HG02642 (cell line): ENCODE measurements around the gene EHMT2.
"Not testable (repeated sequence)": the region's sequence is repeated elsewhere in the genome, so short reads cannot be mapped to it uniquely, and the experiment has no call there.

ENCODE experiments used
- ATAC-seq: cut with Tn5 transposase; IDR thresholded peaks from one replicate; pipeline ENCODE4 v1.9.1; 2021; ENCODE audit warnings: mild to moderate bottlenecking; ENCODE audit not compliant: unreplicated experiment, poor library complexity

The EHMT2 gene

GRCh38 chr6:31850765-31851484 lies 46.6 kb downstream of the EHMT2 start:
- ATAC-seq, result no peak

- no peak for ATAC-seq
Measured at GRCh38 chr6:31847276-31847978, 50.1 kb downstream of the EHMT2 start.

DNA sequence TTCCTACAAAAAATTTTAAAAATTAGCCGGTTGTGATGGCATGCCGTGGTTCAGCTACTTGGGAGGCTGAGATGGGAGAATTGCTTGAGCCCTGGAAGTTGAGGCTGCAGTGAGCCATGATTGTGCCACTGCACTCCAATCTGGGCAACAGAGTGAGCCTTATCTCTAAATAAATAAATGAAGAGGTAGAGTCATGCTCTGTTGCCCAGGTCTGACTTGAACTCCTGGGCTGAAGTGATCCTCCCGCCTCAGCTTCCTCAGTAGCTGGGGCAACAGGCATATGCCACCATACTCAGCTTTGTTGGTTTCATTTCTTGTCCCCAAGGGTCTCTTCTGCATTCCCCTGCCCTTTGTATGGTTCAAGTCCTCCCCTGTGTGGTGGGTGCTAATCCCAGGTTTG lies 53.0 kb downstream of the EHMT2 start:
- ATAC-seq, result no peak

GRCh38 chr6:31842053-31842452 lies 55.4 kb downstream of the EHMT2 start:
- no peak for ATAC-seq

- not testable (repeated sequence) for ATAC-seq
Measured at GRCh38 chr6:31839779-31840126, 57.7 kb downstream of the EHMT2 start.

DNA sequence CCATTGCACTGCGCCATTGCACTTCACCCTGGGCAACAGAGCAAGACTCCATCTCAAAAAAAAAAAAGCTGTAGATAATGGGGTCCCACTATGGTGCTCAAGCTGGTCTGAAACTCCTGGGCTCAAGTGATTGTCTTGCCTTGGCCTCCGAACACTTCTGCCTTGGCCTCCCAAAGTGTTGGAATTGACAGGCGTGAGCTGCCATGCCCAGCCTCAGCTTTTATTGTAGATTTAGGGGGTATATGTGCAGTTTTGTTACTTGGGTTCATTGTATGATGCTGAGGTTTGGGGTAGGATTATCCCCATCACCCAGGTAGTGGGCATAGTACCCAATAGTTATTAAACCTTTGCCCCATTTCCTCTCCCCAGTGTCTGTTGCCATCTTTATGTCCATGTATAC lies 58.5 kb downstream of the EHMT2 start:
- ATAC-seq, result no peak

GRCh38 chr6:31838114-31838553 lies 59.4 kb downstream of the EHMT2 start:
- ATAC-seq, result not testable (repeated sequence)

GRCh38 chr6:31837369-31838113 lies 60.0 kb downstream of the EHMT2 start:
- ATAC-seq, result no peak

DNA sequence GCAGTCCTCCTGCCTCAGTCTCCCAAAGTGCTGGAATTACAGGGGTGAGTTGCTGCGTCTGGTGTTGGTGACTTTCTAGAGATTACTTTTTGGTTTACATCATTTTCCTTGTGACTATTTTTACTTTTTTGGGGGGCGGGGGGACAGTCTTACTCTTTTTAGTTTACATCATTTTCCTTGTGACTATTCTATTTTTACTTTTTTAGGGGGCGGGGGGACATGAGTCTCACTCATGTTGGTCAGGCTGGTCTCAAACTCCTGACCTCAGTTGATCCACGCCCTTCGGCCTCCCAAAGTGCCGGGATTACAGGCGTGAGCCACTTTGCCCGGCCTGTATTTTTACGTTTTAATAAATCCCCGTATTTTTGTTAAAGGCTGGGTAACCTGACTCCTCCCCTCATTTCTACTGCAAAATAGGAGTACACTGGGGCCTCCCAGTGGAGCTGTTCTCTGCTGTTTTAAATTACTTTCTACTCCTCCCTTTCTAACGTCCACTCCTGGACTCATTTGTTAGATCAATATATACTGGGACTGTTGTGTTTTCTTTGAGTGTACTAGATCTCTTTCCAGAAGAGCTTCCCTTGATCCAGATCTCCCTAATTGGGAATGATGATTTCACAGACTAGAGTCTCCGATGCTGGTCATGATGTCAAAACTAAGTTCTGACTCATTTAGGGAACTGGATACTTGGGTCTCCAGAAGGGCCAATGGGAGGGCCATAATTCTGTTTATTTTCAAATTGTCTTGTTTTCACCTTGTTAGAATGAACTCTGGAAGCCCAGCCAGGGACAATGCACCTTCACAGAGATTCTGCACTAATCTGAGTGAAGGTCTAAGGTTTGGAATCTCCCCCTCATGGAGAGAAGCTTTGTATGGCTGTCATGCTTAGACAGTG lies 60.8 kb downstream of the EHMT2 start:
- ATAC-seq, result no peak

DNA sequence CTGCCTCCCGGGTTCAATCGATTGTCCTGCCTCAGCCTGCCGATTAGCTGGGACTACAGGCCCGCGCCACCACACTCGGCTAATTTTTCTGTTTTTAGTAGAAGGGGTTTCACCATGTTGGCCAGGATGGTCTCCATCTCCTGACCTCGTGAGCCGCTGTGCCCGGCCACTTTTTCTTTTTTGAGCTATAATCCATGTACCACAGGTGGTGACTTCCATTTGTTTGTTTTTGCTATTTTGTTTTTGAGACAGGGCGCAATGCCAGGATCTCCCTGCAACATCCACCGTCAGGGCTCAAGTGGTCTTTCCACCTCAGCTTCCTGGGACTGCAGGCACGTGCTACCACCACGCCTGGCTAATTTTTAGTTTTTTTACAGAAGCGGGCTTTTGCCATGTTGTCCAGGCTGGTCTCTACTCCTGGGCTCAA lies 61.4 kb downstream of the EHMT2 start:
- ATAC-seq, result no peak

DNA sequence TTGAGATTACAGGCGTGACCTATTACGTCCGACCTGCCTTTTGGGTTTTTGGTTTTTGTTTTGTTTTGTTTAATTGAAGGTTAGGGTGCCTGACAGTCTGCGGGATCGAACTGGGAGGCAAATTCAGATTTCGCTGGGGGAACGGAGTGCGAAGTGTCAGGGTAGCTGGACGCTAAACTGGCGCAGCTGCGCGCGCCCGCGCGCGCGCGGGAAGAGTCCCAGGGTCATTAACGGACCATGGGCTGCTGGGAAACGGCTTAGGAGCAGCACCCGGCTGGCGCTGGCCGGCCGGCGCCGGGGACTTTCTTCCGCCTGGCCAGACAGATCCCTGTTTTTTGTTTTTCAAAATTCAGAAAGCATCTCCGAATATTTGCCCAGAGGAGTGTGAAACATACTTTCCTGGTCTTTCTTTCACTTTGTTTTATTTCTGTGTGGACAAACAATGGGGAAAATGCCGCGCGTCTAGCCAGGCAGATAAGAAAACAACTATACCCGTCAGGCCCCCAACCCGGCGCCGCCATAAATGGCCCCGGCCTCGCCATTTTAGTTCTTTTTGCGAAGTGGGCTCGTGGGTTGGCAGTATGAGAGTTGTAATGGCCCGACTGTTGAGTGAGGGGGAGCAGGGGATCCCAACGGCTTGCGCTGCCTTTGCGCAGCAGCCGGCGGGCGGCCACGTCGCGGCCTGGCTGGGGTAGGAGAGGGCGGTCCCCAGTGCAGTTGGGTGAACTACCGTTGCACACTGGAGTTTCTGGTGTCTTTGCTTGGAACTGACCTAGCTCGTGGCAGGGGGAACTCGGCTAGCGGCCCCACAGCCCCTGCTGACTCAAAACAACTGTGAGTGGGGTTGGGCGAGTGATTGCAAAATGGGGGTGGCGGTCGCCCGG lies 62.9 kb downstream of the EHMT2 start:
- ATAC-seq, result peak; percentile 43

DNA sequence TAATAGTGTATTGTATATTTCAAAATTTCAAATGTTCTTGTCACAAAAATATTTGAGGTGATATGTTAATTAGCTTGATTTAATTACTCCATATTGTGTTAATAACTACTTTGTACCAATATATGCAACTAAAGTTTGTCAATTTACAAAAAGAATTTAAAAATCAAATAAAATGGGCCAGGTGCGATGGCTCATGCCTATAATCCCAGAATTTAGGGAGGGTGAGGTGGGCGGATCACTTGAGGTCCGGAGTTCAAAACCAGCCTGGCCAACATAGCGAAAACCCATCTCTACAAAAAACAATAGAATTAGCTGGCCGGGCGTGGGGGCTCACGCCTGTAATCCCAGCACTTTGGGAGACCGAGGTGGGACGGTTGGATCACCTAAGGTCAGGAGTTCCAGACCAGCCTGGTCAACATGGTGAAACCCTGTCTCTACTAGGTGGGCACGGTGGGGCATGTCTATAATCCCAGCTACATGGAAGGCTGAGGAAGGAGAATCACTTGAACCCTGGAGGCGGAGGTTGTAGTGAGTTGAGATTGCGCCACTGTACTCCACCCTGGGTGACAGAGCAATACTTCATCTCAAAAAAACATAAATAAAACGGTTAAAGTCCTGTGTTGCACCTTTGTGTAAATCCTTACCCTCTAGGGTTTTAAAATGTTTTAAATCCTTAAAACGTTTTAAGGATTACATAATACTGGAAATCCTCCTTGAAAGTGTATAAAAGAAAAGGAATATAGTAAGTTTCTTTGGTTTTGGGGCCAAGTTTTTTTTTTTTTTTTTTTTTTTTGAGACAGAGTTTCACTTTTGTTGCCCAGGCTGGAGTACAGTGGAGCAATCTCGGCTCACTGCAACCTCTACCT lies 65.9 kb downstream of the EHMT2 start:
- no peak for ATAC-seq

- ATAC-seq, result no peak
Measured at GRCh38 chr6:31830886-31831335, 66.6 kb downstream of the EHMT2 start.
